PC-3 (cell line): ENCODE measurements around the gene KCNN1. TPM values are rescaled to one million over a fixed set of nuclear protein-coding genes. Genes with fewer than 3 reads are reported as not detected.

Source experiments
- ATAC-seq: fragments of 200-7000 bp; cut with Tn5 transposase; 2 replicates; pipeline ENCODE4 v1.9.1; 2020; ENCODE audit warnings: mild to moderate bottlenecking, moderate library complexity
- BruUV-seq: library from RNA; stranded (reverse); fragments of 400-500 nt; replicated peaks from 2 replicates; lab custom pipeline; 2021; lab: Mats Ljungman, UMichigan
- CTCF ChIA-PET: fragments of 300-600 bp; sonication (Branson Sonifier 250); formaldehyde crosslinking; loops from one replicate; lab custom pipeline; 2022; ENCODE audit warnings: antibody characterized with exemption; lab: Charles Lee
- POLR2A ChIA-PET: fragments of 300-600 bp; sonication (Branson Sonifier 250); formaldehyde crosslinking; loops from one replicate; lab custom pipeline; 2022; ENCODE audit warnings: antibody characterized with exemption; ENCODE audit not compliant: unreplicated experiment; lab: Charles Lee
- DNase-seq: peaks from one replicate; pipeline ENCODE4 v3.0.0-alpha.2; 2015
- H2AFZ ChIP-seq: fragments of 300-600 bp; sonication (generic); 2 replicates; pipeline ENCODE4 v1.6.0; 2016; ENCODE audit warnings: antibody characterized with exemption, low read length
- H3F3A ChIP-seq: fragments of 300-600 bp; sonication (generic); one replicate; pipeline ENCODE4 v1.6.0; 2017; ENCODE audit warnings: antibody characterized with exemption, low read length, control low read depth, mild to moderate bottlenecking; ENCODE audit not compliant: unreplicated experiment
- H3K27ac ChIP-seq: fragments of 300-600 bp; sonication (generic); 2 replicates; pipeline ENCODE4 v1.5.1; 2016; ENCODE audit warnings: mild to moderate bottlenecking, low read length
- H3K27me3 ChIP-seq: fragments of 300-600 bp; sonication (generic); 2 replicates; pipeline ENCODE4 v1.6.1; 2016; ENCODE audit warnings: low read length, mixed read lengths
- H3K36me3 ChIP-seq: fragments of 300-600 bp; sonication (generic); 2 replicates; pipeline ENCODE4 v1.6.1; 2016; ENCODE audit warnings: low read depth, mixed run types, low read length, mixed read lengths
- H3K4me1 ChIP-seq: fragments of 300-600 bp; sonication (generic); 2 replicates; pipeline ENCODE4 v1.5.1; 2016; ENCODE audit warnings: low read length; ENCODE audit not compliant: insufficient read depth
- H3K4me2 ChIP-seq: fragments of 300-600 bp; sonication (generic); 2 replicates; pipeline ENCODE4 v1.6.0; 2016; ENCODE audit warnings: low read length
- H3K4me3 ChIP-seq: fragments of 300-600 bp; sonication (generic); 2 replicates; pipeline ENCODE4 v1.5.1; 2016; ENCODE audit warnings: mild to moderate bottlenecking, low read length, mixed read lengths
- H3K79me2 ChIP-seq: fragments of 300-600 bp; sonication (generic); 2 replicates; pipeline ENCODE4 v1.6.1; 2017; ENCODE audit warnings: low read length, mixed read lengths
- H3K9ac ChIP-seq: fragments of 300-600 bp; sonication (generic); 2 replicates; pipeline ENCODE4 v1.6.0; 2016; ENCODE audit warnings: mild to moderate bottlenecking, low read length
- H3K9me2 ChIP-seq: fragments of 300-600 bp; sonication (generic); replicated peaks from 2 replicates; pipeline ENCODE4 v1.6.1; 2016; ENCODE audit warnings: mixed run types, low read length, mixed read lengths
- H3K9me3 ChIP-seq: fragments of 300-600 bp; sonication (generic); 2 replicates; pipeline ENCODE4 v1.6.1; 2016; ENCODE audit warnings: low read length, mixed read lengths
- H4K20me1 ChIP-seq: fragments of 300-600 bp; sonication (generic); 2 replicates; pipeline ENCODE4 v1.6.1; 2016; ENCODE audit warnings: low read length, mixed read lengths
- CTCF ChIP-seq: fragments of 300-600 bp; sonication (generic); conservative IDR thresholded peaks from 2 replicates; pipeline ENCODE4 v1.5.1; 2017; ENCODE audit warnings: antibody characterized with exemption, low read depth, mild to moderate bottlenecking, low read length
- EZH2 ChIP-seq: fragments of 300-600 bp; sonication (generic); IDR thresholded peaks from one replicate; pipeline ENCODE4 v1.6.1; 2017; ENCODE audit warnings: antibody characterized with exemption, mild to moderate bottlenecking, low read length; ENCODE audit not compliant: unreplicated experiment
- EZH2phosphoT487 ChIP-seq: fragments of 300-600 bp; sonication (generic); IDR thresholded peaks from 2 replicates; pipeline ENCODE4 v1.6.1; 2018; ENCODE audit warnings: mild to moderate bottlenecking, antibody characterized with exemption, low read length, borderline replicate concordance
- intact Hi-C: fragments of 100-400 bp; cut with micrococcal nuclease; formaldehyde crosslinking; loops from 2 replicates; pipeline ENCODE4 v1.9.0; 2023
- total RNA-seq: library from RNA; depleted of rRNA; stranded (reverse); fragments of >200 nt; gene quantifications from 2 replicates; pipeline ENCODE4 v1.2.3, GENCODE V29; 2014

Gene KCNN1
- total RNA-seq, 1 experiment from 2014 or later: not detected

GRCh38 chr19:17951990-17952976, 14.6 kb upstream of the KCNN1 start:
- Histone ChIP-seq H3K27ac (no peak overlapping the region), H3K36me3 (no peaks in the 10 kb centered on the region), H3K4me1 (peaks cover 23% of the 10 kb centered on the region), H3F3A (no peaks in the 10 kb centered on the region), H3K4me3 (no peak overlapping the region), H3K4me2 (peak overlapping the region; percentile 88), H3K9me3 (no peaks in the 10 kb centered on the region), H4K20me1 (no peaks in the 10 kb centered on the region), H3K79me2 (no peaks in the 10 kb centered on the region), H3K9ac (no peak overlapping the region), H2AFZ (no peak overlapping the region), H3K9me2 (no peaks in the 10 kb centered on the region), H3K27me3 (peaks cover 53% of the 10 kb centered on the region)
- TF ChIP-seq EZH2phosphoT487 (peak; percentile 19; the same call in 1 of the 2 replicates), EZH2 (peak; percentile 85), CTCF (no peak)
- DNase-seq: no peak
- POLR2A ChIA-PET: interaction anchor here (0.6 kb wide), 1 partner anchor 331 kb away, joined by 7 read pairs; no protein-coding TSS in a partner anchor
- intact Hi-C loops: no loop called here
- BruUV-seq: no TSS peak
- CTCF ChIA-PET: no interaction called here
- ATAC-seq: no peak

GRCh38 chr19:17953316-17953801, 13.5 kb upstream of the KCNN1 start:
- no peaks in the 10 kb centered on the region for H4K20me1 ChIP-seq
- H3K4me1 ChIP-seq: peaks cover 20% of the 10 kb centered on the region
- POLR2A ChIA-PET: interaction anchor here (0.6 kb wide), 1 partner anchor 332 kb away, joined by 7 read pairs; no protein-coding TSS in a partner anchor
- CTCF ChIA-PET: no interaction called here
- H3K36me3 ChIP-seq: no peaks in the 10 kb centered on the region
- no peaks in the 10 kb centered on the region for H3K9me3 ChIP-seq
- ATAC-seq (no peak), DNase-seq (no peak)
- H3F3A ChIP-seq: no peaks in the 10 kb centered on the region
- H3K27ac ChIP-seq: no peak overlapping the region
- no peak overlapping the region for H3K4me3 ChIP-seq
- TF ChIP-seq EZH2 (no peak), CTCF (no peak), EZH2phosphoT487 (no peak)
- BruUV-seq: no TSS peak
- no peak overlapping the region for H3K4me2 ChIP-seq
- peaks cover 53% of the 10 kb centered on the region for H3K27me3 ChIP-seq
- H3K9me2 ChIP-seq: no peaks in the 10 kb centered on the region
- H3K9ac ChIP-seq: no peak overlapping the region
- intact Hi-C loops: no loop called here
- no peaks in the 10 kb centered on the region for H3K79me2 ChIP-seq
- no peak overlapping the region for H2AFZ ChIP-seq
